Erythroblast (primary cell): Measurements from ENCODE around the gene FAM209A.

ENCODE experiments used
- GATA1 ChIP-seq: IDR thresholded peaks from 2 replicates; pipeline ENCODE4 v1.6.1; 2011; ENCODE audit warnings: low read depth, mild to moderate bottlenecking, control low read depth, low read length, moderate library complexity
- POLR2A ChIP-seq: IDR thresholded peaks from 2 replicates; pipeline ENCODE4 v1.6.1; 2011; ENCODE audit warnings: mild to moderate bottlenecking, low read length

- no peak for TF ChIP-seq POLR2A
- no peak for TF ChIP-seq GATA1
Observed at GRCh38 chr20:56513161-56514150, 11.1 kb upstream of the FAM209A start.
